ENCODE measurements around the gene TRIP12. TPM values are rescaled to one million over a fixed set of nuclear protein-coding genes. Genes with fewer than 3 reads are reported as not detected.

Gene TRIP12
- polyA plus RNA-seq, 1 donor from 2014 or later: 57.2 TPM

DNA sequence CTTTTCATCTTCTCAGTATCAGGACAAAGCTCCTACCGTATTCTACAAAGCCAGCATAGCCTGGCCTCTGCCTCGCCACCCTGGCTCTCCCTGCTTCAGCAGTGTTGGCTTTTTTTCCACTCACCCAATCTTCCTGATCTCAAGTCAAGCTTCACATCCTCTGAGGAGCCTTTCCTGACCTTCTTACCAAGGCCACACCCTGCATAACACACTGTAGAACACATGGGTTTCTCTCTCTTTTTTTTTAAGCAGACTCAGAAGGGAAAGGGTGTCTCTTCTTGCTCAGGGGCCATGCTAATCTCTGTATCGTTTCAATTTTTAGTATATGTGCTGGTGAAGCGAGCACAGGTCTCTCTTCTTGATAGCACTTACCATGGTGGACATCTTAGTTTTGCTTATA is 15.7 kb upstream of the TRIP12 start:
- no peak overlapping the region for H2AFZ ChIP-seq (ENCODE audit: low read depth, low read length)
- H3K9ac ChIP-seq (ENCODE audit: low read length): no peak overlapping the region
- H3K9me3 ChIP-seq (ENCODE audit: low read length): no peaks in the 10 kb centered on the region
- H3F3A ChIP-seq (ENCODE audit: insufficient read depth, low read length, poor library complexity, severe bottlenecking): no peaks in the 10 kb centered on the region
- H3K4me3 ChIP-seq (ENCODE audit: low read length): no peak overlapping the region
- H3K27ac ChIP-seq (ENCODE audit: low read length): no peak overlapping the region
- H4K20me1 ChIP-seq (ENCODE audit: insufficient read depth): no peaks in the 10 kb centered on the region
- H3K36me3 ChIP-seq (ENCODE audit: insufficient read depth, low read length): peaks cover 4% of the 10 kb centered on the region
- no peaks in the 10 kb centered on the region for H3K9me2 ChIP-seq (ENCODE audit: insufficient read depth, low read length)
- no peaks in the 10 kb centered on the region for H3K79me2 ChIP-seq (replicated peaks; ENCODE audit: insufficient read depth, low read length)
- TF ChIP-seq EP300 (conservative IDR thresholded peaks at IDR 0.05; ENCODE audit: poor library complexity, severe bottlenecking): no peak
- no peak for TF ChIP-seq RAD21 (conservative IDR thresholded peaks at IDR 0.05)
- TF ChIP-seq REST (IDR thresholded peaks at IDR 0.05; ENCODE audit: borderline replicate concordance): no peak
- TF ChIP-seq CTCF (IDR thresholded peaks at IDR 0.05; ENCODE audit: poor library complexity, severe bottlenecking): no peak
- TF ChIP-seq TAF1 (IDR thresholded peaks at IDR 0.05; ENCODE audit: low read depth): no peak
- no peak for TF ChIP-seq POLR2AphosphoS5 (IDR thresholded peaks at IDR 0.05)
- TF ChIP-seq EZH2 (IDR thresholded peaks at IDR 0.05; ENCODE audit: borderline replicate concordance, insufficient read depth, low read length, poor library complexity, severe bottlenecking): no peak
- TF ChIP-seq MXI1 (conservative IDR thresholded peaks at IDR 0.05; ENCODE audit: poor library complexity, severe bottlenecking): no peak
- TF ChIP-seq SMC3 (conservative IDR thresholded peaks at IDR 0.05; ENCODE audit: poor library complexity): no peak
- H3K4me2 ChIP-seq (ENCODE audit: low read length): no peak overlapping the region
- H3K27me3 ChIP-seq (ENCODE audit: insufficient read depth, low read depth, low read length): no peaks in the 10 kb centered on the region

DNA sequence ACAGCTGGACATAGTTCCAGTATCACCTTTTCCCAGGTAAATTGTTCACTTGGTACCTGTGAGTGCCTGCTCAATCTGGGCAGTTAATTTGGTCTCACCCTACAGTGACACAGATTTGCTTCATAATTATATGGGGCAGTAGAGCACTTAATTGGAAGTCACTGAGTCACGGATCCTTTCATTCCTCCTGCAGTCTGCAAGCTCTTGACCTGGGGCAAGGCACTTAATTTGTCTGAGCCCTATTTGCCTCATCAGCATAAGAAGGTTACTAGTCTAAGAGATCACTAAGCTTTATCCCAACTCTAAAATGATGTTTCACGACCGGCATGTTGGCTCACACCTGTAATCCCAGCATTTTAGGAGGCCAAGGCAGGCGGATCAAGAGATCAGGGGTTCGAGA is 9.4 kb upstream of the TRIP12 start:
- no peak overlapping the region for H3K4me3 ChIP-seq (ENCODE audit: low read length)
- TF ChIP-seq POLR2AphosphoS5 (IDR thresholded peaks at IDR 0.05): no peak
- no peak for TF ChIP-seq REST (IDR thresholded peaks at IDR 0.05; ENCODE audit: borderline replicate concordance)
- TF ChIP-seq TAF1 (IDR thresholded peaks at IDR 0.05; ENCODE audit: low read depth): no peak
- TF ChIP-seq RAD21 (conservative IDR thresholded peaks at IDR 0.05): no peak
- no peak for TF ChIP-seq EZH2 (IDR thresholded peaks at IDR 0.05; ENCODE audit: borderline replicate concordance, insufficient read depth, low read length, poor library complexity, severe bottlenecking)
- no peak for TF ChIP-seq EP300 (conservative IDR thresholded peaks at IDR 0.05; ENCODE audit: poor library complexity, severe bottlenecking)
- no peak for TF ChIP-seq MXI1 (conservative IDR thresholded peaks at IDR 0.05; ENCODE audit: poor library complexity, severe bottlenecking)
- no peak for TF ChIP-seq CTCF (IDR thresholded peaks at IDR 0.05; ENCODE audit: poor library complexity, severe bottlenecking)
- TF ChIP-seq SMC3 (conservative IDR thresholded peaks at IDR 0.05; ENCODE audit: poor library complexity): no peak
- no peak overlapping the region for H3K4me2 ChIP-seq (ENCODE audit: low read length)
- H4K20me1 ChIP-seq (ENCODE audit: insufficient read depth): no peaks in the 10 kb centered on the region
- no peaks in the 10 kb centered on the region for H3K9me3 ChIP-seq (ENCODE audit: low read length)
- no peak overlapping the region for H3K27ac ChIP-seq (ENCODE audit: low read length)
- no peaks in the 10 kb centered on the region for H3F3A ChIP-seq (ENCODE audit: insufficient read depth, low read length, poor library complexity, severe bottlenecking)
- H3K9me2 ChIP-seq (ENCODE audit: insufficient read depth, low read length): no peaks in the 10 kb centered on the region
- H3K36me3 ChIP-seq (ENCODE audit: insufficient read depth, low read length): peaks cover 4% of the 10 kb centered on the region
- H3K79me2 ChIP-seq (replicated peaks; ENCODE audit: insufficient read depth, low read length): no peaks in the 10 kb centered on the region
- no peak overlapping the region for H3K9ac ChIP-seq (ENCODE audit: low read length)
- no peaks in the 10 kb centered on the region for H3K27me3 ChIP-seq (ENCODE audit: insufficient read depth, low read depth, low read length)
- H2AFZ ChIP-seq (ENCODE audit: low read depth, low read length): no peak overlapping the region

Data from neural cell (in vitro differentiated cells).